OCI-LY7 (cell line): Measurements from ENCODE around the gene UNC13A. TPM values are rescaled to one million over a fixed set of nuclear protein-coding genes. Genes with fewer than 3 reads are reported as not detected.

Source experiments
- BruUV-seq: library from RNA; stranded (reverse); fragments of 400-500 nt; replicated peaks from 2 replicates; lab custom pipeline; 2021; lab: Mats Ljungman, UMichigan
- CTCF ChIA-PET: fragments of 300-600 bp; sonication (Branson Sonifier 250); formaldehyde crosslinking; loops from one replicate; lab custom pipeline; 2022; ENCODE audit warnings: antibody characterized with exemption; ENCODE audit not compliant: unreplicated experiment; lab: Charles Lee
- POLR2A ChIA-PET: fragments of 300-600 bp; sonication (Branson Sonifier 250); formaldehyde crosslinking; loops from one replicate; lab custom pipeline; 2022; ENCODE audit warnings: antibody characterized with exemption; lab: Charles Lee
- DNase-seq: peaks from one replicate; pipeline ENCODE4 v3.0.0-alpha.2; 2015; ENCODE audit warnings: low spot score
- H2AFZ ChIP-seq: fragments of 200-600 bp; sonication (generic), shearing (Covaris generic); 2 replicates; pipeline ENCODE4 v1.6.1; 2014; ENCODE audit warnings: mild to moderate bottlenecking, antibody characterized with exemption, low read length, moderate library complexity
- H3K27ac ChIP-seq: fragments of 200-600 bp; sonication (generic); 2 replicates; pipeline ENCODE4 v1.5.1; 2014; ENCODE audit warnings: mixed run types, low read depth, mild to moderate bottlenecking, moderate library complexity, low read length, inconsistent platforms; ENCODE audit not compliant: poor library complexity, severe bottlenecking
- H3K36me3 ChIP-seq: fragments of 200-600 bp; sonication (generic); 2 replicates; pipeline ENCODE4 v1.6.1; 2014; ENCODE audit warnings: mild to moderate bottlenecking, antibody characterized with exemption, low read length, moderate library complexity, mixed read lengths; ENCODE audit not compliant: insufficient read depth
- H3K4me1 ChIP-seq: fragments of 200-600 bp; sonication (generic); 2 replicates; pipeline ENCODE4 v1.5.1; 2014; ENCODE audit warnings: mild to moderate bottlenecking, low read length; ENCODE audit not compliant: insufficient read depth, poor library complexity, severe bottlenecking
- H3K4me2 ChIP-seq: fragments of 200-600 bp; sonication (generic); 2 replicates; pipeline ENCODE4 v1.6.1; 2014; ENCODE audit warnings: mild to moderate bottlenecking, low read length
- H3K4me3 ChIP-seq: fragments of 200-600 bp; sonication (generic); 2 replicates; pipeline ENCODE4 v1.5.1; 2014; ENCODE audit warnings: mild to moderate bottlenecking, low read depth, low read length; ENCODE audit not compliant: poor library complexity, severe bottlenecking
- H3K79me2 ChIP-seq: fragments of 200-600 bp; sonication (generic); 2 replicates; pipeline ENCODE4 v1.6.1; 2016; ENCODE audit warnings: low read depth, mild to moderate bottlenecking, low read length, moderate library complexity, mixed read lengths; ENCODE audit not compliant: insufficient read depth
- H3K9me2 ChIP-seq: fragments of 200-600 bp; sonication (generic); 2 replicates; pipeline ENCODE4 v1.6.1; 2016; ENCODE audit warnings: mild to moderate bottlenecking, low read length, mixed read lengths; ENCODE audit not compliant: insufficient read depth
- H3K9me3 ChIP-seq: fragments of 200-600 bp; sonication (generic); 2 replicates; pipeline ENCODE4 v1.6.1; 2014; ENCODE audit warnings: mild to moderate bottlenecking, mixed run types, low read length, mixed read lengths
- H4K20me1 ChIP-seq: fragments of 200-600 bp; sonication (generic); 2 replicates; pipeline ENCODE4 v1.6.1; 2014; ENCODE audit warnings: mild to moderate bottlenecking, antibody characterized with exemption, low read length, moderate library complexity, mixed read lengths; ENCODE audit not compliant: insufficient read depth
- EZH2phosphoT487 ChIP-seq: fragments of 200-600 bp; sonication (generic); IDR thresholded peaks from 2 replicates; pipeline ENCODE4 v1.6.1; 2018; ENCODE audit warnings: low read depth, borderline replicate concordance, mild to moderate bottlenecking, mixed run types, antibody characterized with exemption, low read length, moderate library complexity, mixed read lengths
- intact Hi-C: fragments of 100-400 bp; cut with micrococcal nuclease; formaldehyde crosslinking; loops from one replicate; pipeline ENCODE4 v1.10.0; 2022; ENCODE audit not compliant: unreplicated experiment
- total RNA-seq, 2 experiments: library from RNA; depleted of rRNA in 1 of 2; stranded (reverse); fragments of >200 nt in 1 of 2; shearing (Covaris generic) in 1 of 2; gene quantifications; 2 replicates each; pipeline ENCODE4 v1.2.3, GENCODE V29; 2014 to 2022
- TF ChIP-seq, protein P1 (sequence below): fragments of 200-600 bp; sonication (generic); conservative IDR thresholded peaks from 2 replicates; pipeline ENCODE4 v1.5.1; 2014; ENCODE audit warnings: mild to moderate bottlenecking, antibody characterized with exemption, low read length, moderate library complexity, mixed read lengths

UNC13A gene
- total RNA-seq, 2 experiments from 2014 or later, result 0.72 to 0.92 TPM

DNA sequence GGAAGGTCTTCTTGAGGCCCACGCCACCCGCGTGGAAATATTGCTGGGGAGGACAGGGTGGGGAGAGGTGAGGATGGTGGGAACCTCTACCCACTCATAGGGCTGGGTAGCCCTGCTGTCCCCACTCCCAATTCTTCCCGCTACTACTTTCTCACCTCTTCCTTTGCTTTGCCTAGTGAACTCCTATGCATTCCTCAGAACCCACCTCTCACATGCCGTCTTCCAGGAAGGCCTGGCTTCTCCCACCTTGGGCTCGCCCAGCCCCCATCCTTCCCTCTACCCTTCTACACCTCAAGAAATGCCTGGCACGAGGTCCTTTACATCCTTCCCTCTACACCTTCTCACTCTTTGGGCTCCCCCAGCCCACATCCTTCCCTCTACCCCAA is 70.4 kb downstream of the UNC13A start:
- H3K79me2 ChIP-seq, result no peaks in the 10 kb centered on the region
- H3K9me2 ChIP-seq, result no peaks in the 10 kb centered on the region
- H3K27ac ChIP-seq, result no peak overlapping the region
- H3K36me3 ChIP-seq, result no peaks in the 10 kb centered on the region
- no TSS peak for BruUV-seq
- intact Hi-C loops, result no loop called here
- no peaks in the 10 kb centered on the region for H4K20me1 ChIP-seq
- H3K4me2 ChIP-seq, result no peak overlapping the region
- CTCF ChIA-PET, result no interaction called here
- POLR2A ChIA-PET, result interaction anchor here (1.4 kb wide), 1 partner anchor 11 kb away, joined by 4 read pairs; no protein-coding TSS in a partner anchor
- H3K4me1 ChIP-seq, result peaks cover 13% of the 10 kb centered on the region
- H3K9me3 ChIP-seq, result no peaks in the 10 kb centered on the region
- DNase-seq, result no peak
- no peak overlapping the region for H3K4me3 ChIP-seq
- no peak overlapping the region for H2AFZ ChIP-seq
- TF ChIP-seq, protein P1, sequence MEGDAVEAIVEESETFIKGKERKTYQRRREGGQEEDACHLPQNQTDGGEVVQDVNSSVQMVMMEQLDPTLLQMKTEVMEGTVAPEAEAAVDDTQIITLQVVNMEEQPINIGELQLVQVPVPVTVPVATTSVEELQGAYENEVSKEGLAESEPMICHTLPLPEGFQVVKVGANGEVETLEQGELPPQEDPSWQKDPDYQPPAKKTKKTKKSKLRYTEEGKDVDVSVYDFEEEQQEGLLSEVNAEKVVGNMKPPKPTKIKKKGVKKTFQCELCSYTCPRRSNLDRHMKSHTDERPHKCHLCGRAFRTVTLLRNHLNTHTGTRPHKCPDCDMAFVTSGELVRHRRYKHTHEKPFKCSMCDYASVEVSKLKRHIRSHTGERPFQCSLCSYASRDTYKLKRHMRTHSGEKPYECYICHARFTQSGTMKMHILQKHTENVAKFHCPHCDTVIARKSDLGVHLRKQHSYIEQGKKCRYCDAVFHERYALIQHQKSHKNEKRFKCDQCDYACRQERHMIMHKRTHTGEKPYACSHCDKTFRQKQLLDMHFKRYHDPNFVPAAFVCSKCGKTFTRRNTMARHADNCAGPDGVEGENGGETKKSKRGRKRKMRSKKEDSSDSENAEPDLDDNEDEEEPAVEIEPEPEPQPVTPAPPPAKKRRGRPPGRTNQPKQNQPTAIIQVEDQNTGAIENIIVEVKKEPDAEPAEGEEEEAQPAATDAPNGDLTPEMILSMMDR, result no peak
- TF ChIP-seq EZH2phosphoT487, result no peak

- Histone ChIP-seq H3K9me3 (no peaks in the 10 kb centered on the region), H3K4me2 (no peak overlapping the region), H2AFZ (no peak overlapping the region), H3K36me3 (no peaks in the 10 kb centered on the region), H3K4me1 (peaks cover 10% of the 10 kb centered on the region), H3K27ac (no peak overlapping the region), H3K4me3 (no peak overlapping the region), H4K20me1 (no peaks in the 10 kb centered on the region), H3K79me2 (no peaks in the 10 kb centered on the region), H3K9me2 (no peaks in the 10 kb centered on the region)
- intact Hi-C loops, result no loop called here
- peak; percentile 22 for DNase-seq
- POLR2A ChIA-PET, result interaction anchor here (1.4 kb wide), 1 partner anchor 11 kb away, joined by 4 read pairs; no protein-coding TSS in a partner anchor
- no TSS peak for BruUV-seq
- TF ChIP-seq, protein P1, result no peak
- TF ChIP-seq EZH2phosphoT487, result no peak
- CTCF ChIA-PET, result no interaction called here
Observed at GRCh38 chr19:17616961-17617806, 71.0 kb downstream of the UNC13A start.

DNA sequence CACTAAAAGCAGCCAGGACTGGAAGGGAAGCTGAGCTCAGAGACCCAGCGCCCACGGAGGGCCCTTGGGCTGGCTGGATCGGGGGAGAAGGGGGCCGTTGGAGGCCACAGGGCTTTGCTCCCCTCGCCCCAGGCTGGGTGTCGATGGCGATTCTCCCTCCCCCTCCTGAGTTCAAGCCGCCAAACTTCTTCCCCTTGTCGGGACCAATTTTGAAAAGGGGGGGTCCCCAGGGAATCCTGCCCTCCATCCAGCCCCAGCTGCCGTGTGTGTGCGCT is 71.5 kb downstream of the UNC13A start:
- H4K20me1 ChIP-seq, result no peaks in the 10 kb centered on the region
- no peaks in the 10 kb centered on the region for H3K36me3 ChIP-seq
- no peaks in the 10 kb centered on the region for H3K9me3 ChIP-seq
- no peak overlapping the region for H3K4me2 ChIP-seq
- ChIA-PET POLR2A (no interaction called here), CTCF (no interaction called here)
- H2AFZ ChIP-seq, result no peak overlapping the region
- peaks cover 13% of the 10 kb centered on the region for H3K4me1 ChIP-seq
- H3K4me3 ChIP-seq, result no peak overlapping the region
- no peak overlapping the region for H3K27ac ChIP-seq
- no peaks in the 10 kb centered on the region for H3K79me2 ChIP-seq
- BruUV-seq, result no TSS peak
- TF ChIP-seq, protein P1, result no peak
- no peak for TF ChIP-seq EZH2phosphoT487
- H3K9me2 ChIP-seq, result no peaks in the 10 kb centered on the region
- no peak for DNase-seq
- intact Hi-C loops, result no loop called here
